ENCODE measurements around the gene TACSTD2. TPM values are rescaled to one million over a fixed set of nuclear protein-coding genes. Genes with fewer than 3 reads are reported as not detected.

Gene TACSTD2
- total and polyA plus RNA-seq, 2 of the 13 experiments (the other 11 are each of a cell fraction or from before 2014, with no cell fraction given), result not detected

- Histone ChIP-seq H3K4me1 (ENCODE audit: insufficient read depth, low read length) (peaks cover 45% of the 10 kb centered on the region), H2AFZ (ENCODE audit: low read length) (no peak overlapping the region), H3K27me3 (ENCODE audit: control insufficient read depth in 1 of 2, insufficient read depth in 2 of 2, low read length in 2 of 2) (peaks cover 0 to 3% of the 10 kb centered on the region in 2 experiments; a peak in 1 of 5 replicates), H3K36me3 (replicated peaks in 1 of 2; ENCODE audit: control insufficient read depth in 1 of 2, insufficient read depth in 2 of 2, low read length in 2 of 2) (no peaks in the 10 kb centered on the region), H3K9me3 (ENCODE audit: low read length) (no peaks in the 10 kb centered on the region), H3K27ac (ENCODE audit: extremely low read length, insufficient read depth, low read length) (no peak overlapping the region), H4K20me1 (ENCODE audit: insufficient read depth, low read length) (no peaks in the 10 kb centered on the region), H3K79me2 (ENCODE audit: insufficient read depth, low read length) (no peaks in the 10 kb centered on the region), H3K4me2 (ENCODE audit: low read depth, low read length) (no peak overlapping the region), H3K9ac (ENCODE audit: insufficient read depth, low read depth, low read length) (no peak overlapping the region), H3K4me3 (replicated peaks in 1 of 3; ENCODE audit: insufficient read depth in 1 of 3, low read depth in 2 of 3, low read length in 3 of 3) (no peak overlapping the region)
- POLR2A ChIA-PET, result no interaction called here
- ATAC-seq, result no peak
- DNase-seq (ENCODE audit: low spot score), result peak; percentile 24
- no peak for FAIRE-seq
- TF ChIP-seq CEBPB (IDR thresholded peaks at IDR 0.05; ENCODE audit: borderline replicate concordance, low read depth, low read length) (0 out of 2 replicates have a peak, but pooled peaks have one; percentile 15), ZNF407 (CRISPR knock-in tag; IDR thresholded peaks at IDR 0.05; ENCODE audit: not compliant biosample characterization) (no peak)
- in situ Hi-C loops (cut with HindIII; ENCODE audit: extremely low pct_ligation_motif_present, low pct_unique_long_range_greater_than_20kb) (no loop called here), intact Hi-C loops (cut with micrococcal nuclease; ENCODE audit: unreplicated experiment) (loop anchor here (5.0 kb wide), 1 partner anchor 536 kb away; no protein-coding TSS in a partner anchor)
- no TSS peak for BruUV-seq (replicated peaks)
- CTCF ChIA-PET (ENCODE audit: low intra/inter-chr PET ratio, low total read pairs), result no interaction called here
- 8% methylated on average over 2 of the region's 2 CpGs for WGBS (ENCODE audit: low lambda C conversion rate)
Measured at GRCh38 chr1:58548371-58548770, 28.7 kb downstream of the TACSTD2 start.

Data from HepG2 (cell line).